WTC11 (cell line): Measurements from ENCODE around the gene ACOXL. TPM values are rescaled to one million over a fixed set of nuclear protein-coding genes. Genes with fewer than 3 reads are reported as not detected.

Experiments used
- ATAC-seq: fragments of 200-7000 bp; cut with Tn5 transposase; 2 replicates; pipeline ENCODE4 v1.10.0; 2021; ENCODE audit warnings: mild to moderate bottlenecking, moderate library complexity
- CTCF ChIA-PET: fragments of 300-600 bp; sonication (Branson Sonifier 250); formaldehyde crosslinking; loops from one replicate; lab custom pipeline; 2021; ENCODE audit warnings: antibody characterized with exemption; lab: Charles Lee
- POLR2A ChIA-PET: fragments of 350-600 bp; sonication (Branson Sonifier 250); formaldehyde crosslinking; loops from one replicate; lab custom pipeline; 2021; ENCODE audit warnings: antibody characterized with exemption; lab: Charles Lee
- DNase-seq: peaks from one replicate; pipeline ENCODE4 v3.0.0; 2021; ENCODE audit warnings: low spot score
- H3K27ac Mint-ChIP-seq: 2 replicates; pipeline ENCODE4 v1.8.0; 2021; ENCODE audit warnings: mixed read lengths
- H3K27me3 Mint-ChIP-seq: 2 replicates; pipeline ENCODE4 v1.8.0; 2021; ENCODE audit warnings: low read depth, mild to moderate bottlenecking, moderate library complexity, mixed read lengths
- H3K36me3 Mint-ChIP-seq: 2 replicates; pipeline ENCODE4 v1.8.0; 2021; ENCODE audit warnings: mixed read lengths
- H3K4me1 Mint-ChIP-seq: 2 replicates; pipeline ENCODE4 v1.8.0; 2022; ENCODE audit warnings: mixed read lengths
- H3K4me3 Mint-ChIP-seq: 2 replicates; pipeline ENCODE4 v1.8.0; 2021; ENCODE audit warnings: mild to moderate bottlenecking, moderate library complexity, mixed read lengths
- H3K9me3 Mint-ChIP-seq: 2 replicates; pipeline ENCODE4 v1.8.0; 2021; ENCODE audit warnings: mixed read lengths
- CBFB ChIP-seq: sonication (generic); formaldehyde crosslinking; IDR thresholded peaks from 2 replicates; pipeline ENCODE4 v1.8.1; 2022; ENCODE audit warnings: mild to moderate bottlenecking, low read depth, missing genetic modification reagents
- CREB1 ChIP-seq: sonication (generic); formaldehyde crosslinking; IDR thresholded peaks from 2 replicates; pipeline ENCODE4 v1.8.0; 2023; ENCODE audit warnings: mild to moderate bottlenecking, missing genetic modification reagents
- ESRRA ChIP-seq: sonication (generic); formaldehyde crosslinking; IDR thresholded peaks from 2 replicates; pipeline ENCODE4 v1.8.1; 2022; ENCODE audit warnings: mild to moderate bottlenecking, missing genetic modification reagents, borderline replicate concordance
- GRHL2 ChIP-seq: fragments of 250-450 bp; sonication (Bioruptor Pico); IDR thresholded peaks from 2 replicates; pipeline ENCODE4 v1.8.0; 2022; ENCODE audit warnings: mild to moderate bottlenecking, moderate library complexity; ENCODE audit not compliant: insufficient replicate concordance, severe bottlenecking
- HMGA2 ChIP-seq: fragments of 250-450 bp; sonication (Bioruptor Pico); IDR thresholded peaks from 2 replicates; pipeline ENCODE4 v1.4.0; 2021; ENCODE audit warnings: mild to moderate bottlenecking, moderate library complexity
- MXD4 ChIP-seq: fragments of 250-450 bp; sonication (Bioruptor Pico); IDR thresholded peaks from 2 replicates; pipeline ENCODE4 v1.8.0; 2021; ENCODE audit warnings: mild to moderate bottlenecking, moderate library complexity, borderline replicate concordance
- NFATC4 ChIP-seq: fragments of 250-450 bp; sonication (Bioruptor Pico); IDR thresholded peaks from 2 replicates; pipeline ENCODE4 v1.9.0; 2021; ENCODE audit warnings: mild to moderate bottlenecking
- NR1H2 ChIP-seq: sonication (generic); formaldehyde crosslinking; IDR thresholded peaks from 2 replicates; pipeline ENCODE4 v1.9.0; 2021; ENCODE audit warnings: mild to moderate bottlenecking, moderate library complexity, missing genetic modification reagents
- NR3C1 ChIP-seq: sonication (generic); formaldehyde crosslinking; conservative IDR thresholded peaks from 2 replicates; pipeline ENCODE4 v1.8.1; 2023; ENCODE audit warnings: low read depth, mild to moderate bottlenecking, missing genetic modification reagents
- OVOL2 ChIP-seq: fragments of 250-450 bp; sonication (Bioruptor Pico); IDR thresholded peaks from 2 replicates; pipeline ENCODE4 v1.9.0; 2021; ENCODE audit warnings: mild to moderate bottlenecking, borderline replicate concordance
- PRRX2 ChIP-seq: fragments of 250-450 bp; sonication (Bioruptor Pico); IDR thresholded peaks from 2 replicates; pipeline ENCODE4 v1.8.0; 2021; ENCODE audit warnings: mild to moderate bottlenecking
- RORB ChIP-seq: fragments of 250-450 bp; sonication (Bioruptor Pico); IDR thresholded peaks from 2 replicates; pipeline ENCODE4 v1.9.0; 2021; ENCODE audit warnings: mild to moderate bottlenecking
- SMAD3 ChIP-seq: sonication (generic); formaldehyde crosslinking; IDR thresholded peaks from 2 replicates; pipeline ENCODE4 v1.8.0; 2022; ENCODE audit warnings: missing genetic modification reagents, mild to moderate bottlenecking, borderline replicate concordance
- TEAD1 ChIP-seq: sonication (generic); formaldehyde crosslinking; IDR thresholded peaks from 2 replicates; pipeline ENCODE4 v1.8.0; 2022; ENCODE audit warnings: mild to moderate bottlenecking, missing genetic modification reagents
- TEAD4 ChIP-seq: sonication (generic); formaldehyde crosslinking; IDR thresholded peaks from 2 replicates; pipeline ENCODE4 v1.8.0; 2022; ENCODE audit warnings: mild to moderate bottlenecking, missing genetic modification reagents
- ZNF121 ChIP-seq: sonication (generic); formaldehyde crosslinking; IDR thresholded peaks from 2 replicates; pipeline ENCODE4 v1.8.0; 2023; ENCODE audit warnings: missing genetic modification reagents
- ZNF219 ChIP-seq: sonication (generic); formaldehyde crosslinking; IDR thresholded peaks from 2 replicates; pipeline ENCODE4 v1.8.0; 2023; ENCODE audit warnings: missing genetic modification reagents, mild to moderate bottlenecking, borderline replicate concordance
- ZNF317 ChIP-seq: sonication (generic); formaldehyde crosslinking; IDR thresholded peaks from 2 replicates; pipeline ENCODE4 v1.8.1; 2023; ENCODE audit warnings: low read depth, mild to moderate bottlenecking, moderate library complexity, missing genetic modification reagents, borderline replicate concordance
- ZNF396 ChIP-seq: fragments of 250-450 bp; sonication (Bioruptor Pico); IDR thresholded peaks from 2 replicates; pipeline ENCODE4 v1.8.0; 2021; ENCODE audit warnings: mild to moderate bottlenecking, moderate library complexity, borderline replicate concordance
- ZNF423 ChIP-seq: fragments of 250-450 bp; sonication (Bioruptor Pico); IDR thresholded peaks from 2 replicates; pipeline ENCODE4 v2.1.2; 2022; ENCODE audit warnings: mild to moderate bottlenecking, moderate library complexity
- total RNA-seq: library from RNA; stranded (reverse); gene quantifications from 3 replicates; pipeline ENCODE4 v1.2.3, GENCODE V29; 2021
- TF ChIP-seq, protein P1 (sequence below): sonication (generic); formaldehyde crosslinking; IDR thresholded peaks from 2 replicates; pipeline ENCODE4 v1.8.1; 2023; ENCODE audit warnings: mild to moderate bottlenecking, missing genetic modification reagents, moderate library complexity
- TF ChIP-seq, protein P2 (sequence below): sonication (generic); formaldehyde crosslinking; IDR thresholded peaks from 2 replicates; pipeline ENCODE4 v1.8.1; 2022; ENCODE audit warnings: low read depth, missing genetic modification reagents, borderline replicate concordance
- TF ChIP-seq, protein P3 (sequence below): fragments of 250-450 bp; sonication (Bioruptor Pico); IDR thresholded peaks from 2 replicates; pipeline ENCODE4 v1.8.0; 2021; ENCODE audit warnings: mild to moderate bottlenecking
- TF ChIP-seq, protein P4 (sequence below): sonication (generic); formaldehyde crosslinking; IDR thresholded peaks from 2 replicates; pipeline ENCODE4 v1.8.0; 2022; ENCODE audit warnings: mild to moderate bottlenecking, missing genetic modification reagents
- TF ChIP-seq, protein P5 (sequence below): sonication (generic); formaldehyde crosslinking; conservative IDR thresholded peaks from 2 replicates; pipeline ENCODE4 v1.8.1; 2023; ENCODE audit warnings: mild to moderate bottlenecking, low read depth, missing genetic modification reagents, moderate library complexity
- TF ChIP-seq, protein P6 (sequence below): sonication (generic); formaldehyde crosslinking; IDR thresholded peaks from 2 replicates; pipeline ENCODE4 v1.8.1; 2022; ENCODE audit warnings: missing genetic modification reagents, borderline replicate concordance

Gene ACOXL
- total RNA-seq, 1 experiment from 2014 or later = 14.9 TPM

DNA sequence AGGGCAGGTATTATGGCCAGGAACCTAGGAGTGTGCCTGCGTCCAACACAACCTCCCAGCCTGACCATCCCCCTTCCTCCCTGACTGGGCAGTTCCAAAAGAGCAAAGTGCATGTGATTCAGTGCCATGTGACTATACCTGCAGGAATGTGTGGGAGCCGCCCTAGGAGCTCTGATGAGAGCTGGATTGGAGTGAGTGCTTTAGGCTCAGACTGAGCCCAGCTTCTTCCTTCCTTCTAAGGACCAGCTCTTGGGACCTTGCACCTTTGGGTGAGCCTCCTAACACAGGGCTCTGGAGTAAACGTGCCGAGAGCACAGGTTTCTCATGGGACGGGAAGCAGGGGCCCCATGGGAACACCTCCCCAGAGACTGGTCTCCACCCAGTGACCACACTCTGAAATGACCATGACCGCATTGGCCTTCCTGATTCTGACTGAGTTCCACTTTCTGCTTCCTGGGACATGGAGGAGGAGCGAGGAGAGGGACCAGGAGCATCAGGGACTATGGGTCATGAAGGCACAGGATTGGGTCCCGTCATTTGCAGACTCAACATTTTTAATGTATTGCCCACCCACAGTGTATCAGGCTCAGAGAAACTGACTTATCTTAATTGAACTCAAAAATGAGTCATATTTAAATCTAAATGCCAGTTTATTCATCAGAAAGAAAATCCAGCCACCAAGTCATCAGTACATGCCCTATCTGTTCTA is 300.5 kb downstream of the ACOXL start:
- no peak overlapping the region for H3K27ac Mint-ChIP-seq
- H3K9me3 Mint-ChIP-seq = peaks cover 4% of the 10 kb centered on the region
- ChIA-PET POLR2A (no interaction called here), CTCF (no interaction called here)
- peaks cover 25% of the 10 kb centered on the region for H3K4me1 Mint-ChIP-seq
- no peak for ATAC-seq
- DNase-seq = no peak
- no peaks in the 10 kb centered on the region; the same call in 1 of the 2 replicates for H3K27me3 Mint-ChIP-seq
- TF ChIP-seq OVOL2 (CRISPR knock-in tag) = no peak
- no peak for TF ChIP-seq TEAD4 (CRISPR knock-in tag)
- TF ChIP-seq NFATC4 (CRISPR knock-in tag) = no peak
- TF ChIP-seq HMGA2 (CRISPR knock-in tag) = no peak
- TF ChIP-seq, protein P1, sequence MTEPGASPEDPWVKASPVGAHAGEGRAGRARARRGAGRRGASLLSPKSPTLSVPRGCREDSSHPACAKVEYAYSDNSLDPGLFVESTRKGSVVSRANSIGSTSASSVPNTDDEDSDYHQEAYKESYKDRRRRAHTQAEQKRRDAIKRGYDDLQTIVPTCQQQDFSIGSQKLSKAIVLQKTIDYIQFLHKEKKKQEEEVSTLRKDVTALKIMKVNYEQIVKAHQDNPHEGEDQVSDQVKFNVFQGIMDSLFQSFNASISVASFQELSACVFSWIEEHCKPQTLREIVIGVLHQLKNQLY (CRISPR knock-in tag) = no peak
- TF ChIP-seq PRRX2 (CRISPR knock-in tag) = no peak
- no peak for TF ChIP-seq ZNF423 (CRISPR knock-in tag)
- TF ChIP-seq ZNF121 (CRISPR knock-in tag) = no peak
- TF ChIP-seq SMAD3 (CRISPR knock-in tag) = no peak
- TF ChIP-seq ZNF317 (CRISPR knock-in tag) = no peak
- no peak for TF ChIP-seq ZNF396
- TF ChIP-seq, protein P2, sequence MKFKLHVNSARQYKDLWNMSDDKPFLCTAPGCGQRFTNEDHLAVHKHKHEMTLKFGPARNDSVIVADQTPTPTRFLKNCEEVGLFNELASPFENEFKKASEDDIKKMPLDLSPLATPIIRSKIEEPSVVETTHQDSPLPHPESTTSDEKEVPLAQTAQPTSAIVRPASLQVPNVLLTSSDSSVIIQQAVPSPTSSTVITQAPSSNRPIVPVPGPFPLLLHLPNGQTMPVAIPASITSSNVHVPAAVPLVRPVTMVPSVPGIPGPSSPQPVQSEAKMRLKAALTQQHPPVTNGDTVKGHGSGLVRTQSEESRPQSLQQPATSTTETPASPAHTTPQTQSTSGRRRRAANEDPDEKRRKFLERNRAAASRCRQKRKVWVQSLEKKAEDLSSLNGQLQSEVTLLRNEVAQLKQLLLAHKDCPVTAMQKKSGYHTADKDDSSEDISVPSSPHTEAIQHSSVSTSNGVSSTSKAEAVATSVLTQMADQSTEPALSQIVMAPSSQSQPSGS (CRISPR knock-in tag) = no peak
- TF ChIP-seq GRHL2 = no peak
- TF ChIP-seq RORB = no peak
- no peak for TF ChIP-seq NR3C1
- TF ChIP-seq, protein P3, sequence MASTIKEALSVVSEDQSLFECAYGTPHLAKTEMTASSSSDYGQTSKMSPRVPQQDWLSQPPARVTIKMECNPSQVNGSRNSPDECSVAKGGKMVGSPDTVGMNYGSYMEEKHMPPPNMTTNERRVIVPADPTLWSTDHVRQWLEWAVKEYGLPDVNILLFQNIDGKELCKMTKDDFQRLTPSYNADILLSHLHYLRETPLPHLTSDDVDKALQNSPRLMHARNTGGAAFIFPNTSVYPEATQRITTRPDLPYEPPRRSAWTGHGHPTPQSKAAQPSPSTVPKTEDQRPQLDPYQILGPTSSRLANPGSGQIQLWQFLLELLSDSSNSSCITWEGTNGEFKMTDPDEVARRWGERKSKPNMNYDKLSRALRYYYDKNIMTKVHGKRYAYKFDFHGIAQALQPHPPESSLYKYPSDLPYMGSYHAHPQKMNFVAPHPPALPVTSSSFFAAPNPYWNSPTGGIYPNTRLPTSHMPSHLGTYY (CRISPR knock-in tag) = no peak
- H3K4me3 Mint-ChIP-seq = no peak overlapping the region
- H3K36me3 Mint-ChIP-seq = peaks cover 6% of the 10 kb centered on the region

DNA sequence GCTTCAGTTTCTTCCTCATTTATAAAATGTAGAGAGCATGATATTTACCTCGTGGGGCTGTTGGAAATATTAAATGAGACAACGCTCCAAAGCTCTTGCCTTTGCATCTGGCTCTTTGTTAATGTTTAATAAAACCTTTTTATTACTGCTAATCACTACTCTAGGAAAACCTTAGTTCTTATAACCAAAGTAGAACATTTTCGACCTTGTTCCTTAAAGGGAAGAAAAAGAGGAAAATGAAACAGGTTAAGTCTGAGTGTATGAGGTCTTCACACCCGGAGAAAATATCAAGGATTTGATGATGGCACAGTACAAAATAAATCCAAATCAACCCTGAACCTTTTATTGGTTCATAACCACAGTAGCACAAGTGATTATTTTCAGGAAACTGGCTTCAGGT is 301.8 kb downstream of the ACOXL start:
- TF ChIP-seq ZNF219 (CRISPR knock-in tag) (no peak), NFATC4 (CRISPR knock-in tag) (no peak), RORB (no peak), MXD4 (CRISPR knock-in tag) (no peak), TEAD1 (no peak), CBFB (no peak)
- TF ChIP-seq, protein P4, sequence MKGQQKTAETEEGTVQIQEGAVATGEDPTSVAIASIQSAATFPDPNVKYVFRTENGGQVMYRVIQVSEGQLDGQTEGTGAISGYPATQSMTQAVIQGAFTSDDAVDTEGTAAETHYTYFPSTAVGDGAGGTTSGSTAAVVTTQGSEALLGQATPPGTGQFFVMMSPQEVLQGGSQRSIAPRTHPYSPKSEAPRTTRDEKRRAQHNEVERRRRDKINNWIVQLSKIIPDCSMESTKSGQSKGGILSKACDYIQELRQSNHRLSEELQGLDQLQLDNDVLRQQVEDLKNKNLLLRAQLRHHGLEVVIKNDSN (CRISPR knock-in tag) = no peak
- Mint-ChIP-seq H3K27me3 (no peaks in the 10 kb centered on the region; the same call in 1 of the 2 replicates), H3K9me3 (no peaks in the 10 kb centered on the region), H3K36me3 (no peaks in the 10 kb centered on the region), H3K4me1 (peaks cover 20% of the 10 kb centered on the region), H3K27ac (no peak overlapping the region), H3K4me3 (no peak overlapping the region)
- ChIA-PET POLR2A (no interaction called here), CTCF (no interaction called here)
- no peak for ATAC-seq
- DNase-seq = no peak

DNA sequence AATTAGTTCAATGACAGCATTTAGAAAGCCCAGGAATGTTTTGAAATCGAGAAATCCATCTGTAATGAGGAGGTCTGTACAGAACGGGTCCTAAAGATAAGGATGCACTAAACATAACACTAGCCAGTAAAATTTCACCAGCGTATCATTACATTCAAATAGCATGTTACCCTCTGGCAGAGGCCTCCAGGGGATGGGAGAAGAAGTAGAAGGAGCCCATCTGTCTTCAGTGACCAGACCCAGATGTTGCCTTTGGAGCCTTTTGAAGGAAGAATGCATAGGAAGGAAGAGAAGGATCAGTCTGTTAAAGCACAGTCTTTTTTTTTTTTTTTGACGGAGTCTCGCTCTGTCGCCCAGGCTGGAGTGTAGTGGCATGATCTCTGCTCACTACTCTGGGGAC is 302.2 kb downstream of the ACOXL start:
- H3K27ac Mint-ChIP-seq = no peak overlapping the region
- no peak for ATAC-seq
- DNase-seq = no peak
- H3K9me3 Mint-ChIP-seq = no peaks in the 10 kb centered on the region
- H3K27me3 Mint-ChIP-seq = no peaks in the 10 kb centered on the region; the same call in 1 of the 2 replicates
- no peak overlapping the region for H3K4me3 Mint-ChIP-seq
- H3K36me3 Mint-ChIP-seq = no peaks in the 10 kb centered on the region
- CTCF ChIA-PET = no interaction called here
- POLR2A ChIA-PET = no interaction called here
- H3K4me1 Mint-ChIP-seq = peaks cover 15% of the 10 kb centered on the region
- TF ChIP-seq, protein P5, sequence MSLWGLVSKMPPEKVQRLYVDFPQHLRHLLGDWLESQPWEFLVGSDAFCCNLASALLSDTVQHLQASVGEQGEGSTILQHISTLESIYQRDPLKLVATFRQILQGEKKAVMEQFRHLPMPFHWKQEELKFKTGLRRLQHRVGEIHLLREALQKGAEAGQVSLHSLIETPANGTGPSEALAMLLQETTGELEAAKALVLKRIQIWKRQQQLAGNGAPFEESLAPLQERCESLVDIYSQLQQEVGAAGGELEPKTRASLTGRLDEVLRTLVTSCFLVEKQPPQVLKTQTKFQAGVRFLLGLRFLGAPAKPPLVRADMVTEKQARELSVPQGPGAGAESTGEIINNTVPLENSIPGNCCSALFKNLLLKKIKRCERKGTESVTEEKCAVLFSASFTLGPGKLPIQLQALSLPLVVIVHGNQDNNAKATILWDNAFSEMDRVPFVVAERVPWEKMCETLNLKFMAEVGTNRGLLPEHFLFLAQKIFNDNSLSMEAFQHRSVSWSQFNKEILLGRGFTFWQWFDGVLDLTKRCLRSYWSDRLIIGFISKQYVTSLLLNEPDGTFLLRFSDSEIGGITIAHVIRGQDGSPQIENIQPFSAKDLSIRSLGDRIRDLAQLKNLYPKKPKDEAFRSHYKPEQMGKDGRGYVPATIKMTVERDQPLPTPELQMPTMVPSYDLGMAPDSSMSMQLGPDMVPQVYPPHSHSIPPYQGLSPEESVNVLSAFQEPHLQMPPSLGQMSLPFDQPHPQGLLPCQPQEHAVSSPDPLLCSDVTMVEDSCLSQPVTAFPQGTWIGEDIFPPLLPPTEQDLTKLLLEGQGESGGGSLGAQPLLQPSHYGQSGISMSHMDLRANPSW (CRISPR knock-in tag) = no peak
- no peak for TF ChIP-seq OVOL2 (CRISPR knock-in tag)
- no peak for TF ChIP-seq CREB1
- no peak for TF ChIP-seq NR1H2 (CRISPR knock-in tag)
- no peak for TF ChIP-seq ZNF219 (CRISPR knock-in tag)
- no peak for TF ChIP-seq ZNF423 (CRISPR knock-in tag)
- TF ChIP-seq, protein P6, sequence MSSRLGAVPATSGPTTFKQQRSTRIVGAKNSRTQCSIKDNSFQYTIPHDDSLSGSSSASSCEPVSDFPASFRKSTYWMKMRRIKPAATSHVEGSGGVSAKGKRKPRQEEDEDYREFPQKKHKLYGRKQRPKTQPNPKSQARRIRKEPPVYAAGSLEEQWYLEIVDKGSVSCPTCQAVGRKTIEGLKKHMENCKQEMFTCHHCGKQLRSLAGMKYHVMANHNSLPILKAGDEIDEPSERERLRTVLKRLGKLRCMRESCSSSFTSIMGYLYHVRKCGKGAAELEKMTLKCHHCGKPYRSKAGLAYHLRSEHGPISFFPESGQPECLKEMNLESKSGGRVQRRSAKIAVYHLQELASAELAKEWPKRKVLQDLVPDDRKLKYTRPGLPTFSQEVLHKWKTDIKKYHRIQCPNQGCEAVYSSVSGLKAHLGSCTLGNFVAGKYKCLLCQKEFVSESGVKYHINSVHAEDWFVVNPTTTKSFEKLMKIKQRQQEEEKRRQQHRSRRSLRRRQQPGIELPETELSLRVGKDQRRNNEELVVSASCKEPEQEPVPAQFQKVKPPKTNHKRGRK (CRISPR knock-in tag) = no peak
- no peak for TF ChIP-seq ESRRA (CRISPR knock-in tag)
